Retinal pigment epithelial cell (primary cell): ENCODE results near the gene SMAD1.

Experiments used
- DNase-seq: peaks from one replicate; pipeline ENCODE4 v3.0.0-alpha.2; 2010; ENCODE audit warnings: low read depth
- H3K4me3 ChIP-seq: 2 replicates; pipeline ENCODE4 v1.5.1; 2011; ENCODE audit warnings: mild to moderate bottlenecking, low read length, control low read depth, moderate library complexity
- TF ChIP-seq, protein P1 (sequence below): conservative IDR thresholded peaks from 2 replicates; pipeline ENCODE4 v1.5.1; 2011; ENCODE audit warnings: low read depth, low read length, control low read depth, inconsistent platforms

SMAD1 gene

DNA sequence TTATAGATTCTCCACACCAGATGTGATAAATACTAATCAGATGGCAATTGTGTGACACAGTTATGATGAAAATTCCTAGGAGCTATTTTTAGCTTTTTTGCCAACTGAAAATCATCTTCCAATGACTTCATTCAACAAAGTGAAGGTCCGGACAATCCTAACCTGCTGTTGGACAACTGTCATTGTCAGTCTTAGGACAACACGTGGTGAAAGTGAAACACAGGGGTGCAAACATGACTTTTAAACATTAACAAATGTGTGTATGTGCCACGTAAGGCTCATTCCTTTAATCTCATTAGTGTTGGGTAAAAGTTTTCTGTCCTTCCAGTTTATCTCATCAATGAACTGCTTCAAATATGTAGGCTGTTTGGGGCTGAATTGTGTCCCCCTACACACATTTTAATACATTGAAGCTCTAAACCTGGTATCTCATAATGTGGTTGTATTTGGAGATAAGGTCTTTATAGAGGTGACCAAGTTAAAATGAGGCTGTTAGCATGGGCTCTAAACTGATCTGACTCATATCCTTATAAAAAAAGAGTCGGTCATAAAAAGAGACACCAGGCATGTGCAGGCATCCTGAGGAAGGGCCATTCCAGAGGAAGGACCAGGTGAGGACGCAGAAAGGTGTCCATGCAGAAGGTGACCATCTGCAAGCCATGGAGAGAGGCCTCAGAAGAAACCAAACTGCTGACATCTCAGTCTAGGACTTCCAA is 41.2 kb upstream of the SMAD1 start:
- TF ChIP-seq, protein P1, sequence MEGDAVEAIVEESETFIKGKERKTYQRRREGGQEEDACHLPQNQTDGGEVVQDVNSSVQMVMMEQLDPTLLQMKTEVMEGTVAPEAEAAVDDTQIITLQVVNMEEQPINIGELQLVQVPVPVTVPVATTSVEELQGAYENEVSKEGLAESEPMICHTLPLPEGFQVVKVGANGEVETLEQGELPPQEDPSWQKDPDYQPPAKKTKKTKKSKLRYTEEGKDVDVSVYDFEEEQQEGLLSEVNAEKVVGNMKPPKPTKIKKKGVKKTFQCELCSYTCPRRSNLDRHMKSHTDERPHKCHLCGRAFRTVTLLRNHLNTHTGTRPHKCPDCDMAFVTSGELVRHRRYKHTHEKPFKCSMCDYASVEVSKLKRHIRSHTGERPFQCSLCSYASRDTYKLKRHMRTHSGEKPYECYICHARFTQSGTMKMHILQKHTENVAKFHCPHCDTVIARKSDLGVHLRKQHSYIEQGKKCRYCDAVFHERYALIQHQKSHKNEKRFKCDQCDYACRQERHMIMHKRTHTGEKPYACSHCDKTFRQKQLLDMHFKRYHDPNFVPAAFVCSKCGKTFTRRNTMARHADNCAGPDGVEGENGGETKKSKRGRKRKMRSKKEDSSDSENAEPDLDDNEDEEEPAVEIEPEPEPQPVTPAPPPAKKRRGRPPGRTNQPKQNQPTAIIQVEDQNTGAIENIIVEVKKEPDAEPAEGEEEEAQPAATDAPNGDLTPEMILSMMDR: no peak
- DNase-seq: no peak

DNA sequence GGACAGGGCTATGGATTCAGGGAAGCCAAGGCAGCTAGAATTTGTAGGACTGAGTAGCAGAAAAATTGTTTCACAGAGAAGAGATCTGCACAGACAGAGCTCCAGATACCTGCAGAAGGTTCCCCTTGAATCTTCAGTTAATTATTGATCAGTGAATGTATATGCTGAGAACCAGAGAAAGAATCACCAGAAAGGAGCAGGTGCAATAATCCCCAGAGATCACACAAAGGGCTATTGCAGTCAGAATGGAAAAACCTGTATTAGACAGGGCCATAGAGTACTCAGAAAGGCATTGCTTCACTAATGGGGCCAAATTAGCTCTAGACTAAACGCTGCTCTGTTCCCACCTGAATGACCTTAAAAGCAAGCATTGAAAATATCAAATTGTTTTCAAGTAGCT is 35.5 kb upstream of the SMAD1 start:
- H3K4me3 ChIP-seq: no peak overlapping the region
- DNase-seq: no peak
- TF ChIP-seq, protein P1: no peak

More for the DNA sequence above, 41.2 kb upstream of the SMAD1 start:
- no peak overlapping the region for H3K4me3 ChIP-seq

DNA sequence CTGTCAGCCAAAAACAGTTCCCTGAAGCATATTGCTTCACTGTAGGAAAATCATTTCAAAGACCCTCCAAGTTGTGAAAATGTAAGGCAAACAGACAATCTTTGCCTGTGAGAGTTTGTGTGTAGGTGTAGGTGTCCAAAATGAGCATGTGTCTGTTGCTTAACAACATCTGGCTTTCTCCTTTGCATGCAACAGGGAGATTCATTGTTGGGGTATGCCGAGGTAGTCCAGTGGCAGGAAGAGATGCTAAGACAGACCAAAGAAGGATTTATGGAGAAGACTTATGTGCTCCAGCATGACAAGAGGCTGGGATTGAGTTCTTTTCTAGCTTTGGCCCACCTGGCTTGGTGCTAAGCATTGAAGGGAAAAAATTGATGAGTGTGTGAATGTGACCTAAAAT is 29.8 kb upstream of the SMAD1 start:
- DNase-seq: no peak
- H3K4me3 ChIP-seq: no peak overlapping the region
- TF ChIP-seq, protein P1: no peak

DNA sequence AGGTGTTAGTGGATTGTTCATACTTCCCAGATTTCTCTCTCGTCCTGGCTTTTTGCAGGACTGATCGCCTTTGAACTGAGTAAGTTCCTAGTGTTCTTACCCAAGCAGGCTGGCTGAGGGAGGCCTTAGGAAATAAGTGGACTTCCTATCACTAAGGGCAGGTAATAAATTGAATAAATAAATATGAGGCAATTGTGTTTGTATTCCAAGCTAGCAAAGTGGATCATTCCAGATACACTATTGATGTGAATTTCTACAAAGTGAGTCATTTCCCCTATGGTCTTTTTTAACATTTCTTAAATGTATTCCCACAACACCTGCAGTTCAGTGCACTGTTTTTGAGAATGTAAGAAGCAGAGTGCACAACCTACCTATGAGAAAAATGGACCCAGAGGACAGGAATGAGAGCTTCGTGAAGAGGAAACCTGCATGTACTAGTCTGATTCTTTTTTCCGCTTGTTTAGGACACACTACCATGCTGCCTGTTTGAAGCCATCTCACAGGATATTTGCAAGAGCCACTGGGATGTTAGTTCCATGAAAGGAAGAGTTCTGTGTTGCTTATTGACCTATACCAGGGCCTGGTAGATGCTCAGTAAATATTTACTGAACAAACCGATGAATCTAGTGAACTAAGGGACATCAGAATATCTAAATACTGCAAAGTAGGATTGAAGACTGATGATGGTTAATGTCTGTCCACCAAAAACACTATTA is 29.0 kb upstream of the SMAD1 start:
- TF ChIP-seq, protein P1: no peak
- H3K4me3 ChIP-seq: no peak overlapping the region
- no peak for DNase-seq

DNA sequence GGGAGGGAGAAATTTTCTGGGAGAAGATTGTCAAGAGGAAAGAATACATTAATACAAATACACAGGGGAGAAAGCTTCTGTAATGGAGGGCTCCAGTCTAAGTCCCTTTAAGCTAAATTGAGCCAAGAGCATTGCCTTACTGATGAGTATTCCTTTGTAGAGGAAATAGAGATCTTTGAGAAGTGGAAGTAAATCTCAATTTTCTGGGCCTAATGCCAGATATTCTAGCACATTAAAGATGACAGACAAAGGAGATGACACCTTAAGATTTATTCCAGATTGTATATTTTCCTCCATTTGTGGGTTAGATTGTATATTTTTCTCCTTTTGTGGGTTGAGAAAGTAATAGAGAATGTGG is 28.5 kb upstream of the SMAD1 start:
- no peak for DNase-seq
- no peak overlapping the region for H3K4me3 ChIP-seq
- TF ChIP-seq, protein P1: no peak

DNA sequence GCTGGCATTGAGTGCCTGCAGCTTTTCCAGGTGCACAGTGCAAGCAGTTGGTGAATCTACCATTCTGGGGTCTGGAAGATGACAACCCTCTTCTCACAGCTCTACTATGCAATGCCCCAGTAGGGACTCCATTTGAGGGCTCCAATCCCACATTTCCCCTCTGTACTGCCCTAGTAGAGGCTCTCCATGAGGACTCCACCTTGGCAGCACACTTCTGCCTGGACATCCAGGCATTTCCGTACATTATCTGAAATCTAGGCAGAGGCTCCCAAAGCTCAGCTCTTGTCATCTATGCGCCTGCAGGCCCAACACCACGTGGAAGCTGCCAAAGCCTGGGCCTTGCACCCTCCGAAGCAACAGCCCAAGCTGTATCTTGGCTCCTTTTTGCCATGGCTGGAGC is 8.4 kb upstream of the SMAD1 start:
- TF ChIP-seq, protein P1: no peak
- no peak for DNase-seq
- H3K4me3 ChIP-seq: no peak overlapping the region

DNA sequence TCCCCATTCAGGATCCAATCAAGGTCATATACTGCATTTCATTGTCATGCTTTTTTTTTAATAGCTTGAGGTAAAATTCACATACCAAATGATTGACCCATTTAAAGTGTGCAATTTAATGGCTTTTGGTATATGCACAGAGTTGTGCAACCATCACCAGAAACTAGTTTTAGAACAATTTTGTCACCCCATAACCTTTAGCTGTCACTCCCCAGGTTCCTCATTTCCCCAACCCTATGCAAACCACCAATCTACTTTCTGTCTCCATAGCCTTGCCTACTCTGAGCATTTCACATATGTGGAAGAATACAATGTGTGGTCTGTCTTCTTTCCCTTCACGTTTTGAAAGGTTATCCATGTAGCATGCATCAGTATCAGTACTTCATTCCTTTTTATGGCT is 1.4 kb upstream of the SMAD1 start:
- no peak for DNase-seq
- H3K4me3 ChIP-seq: no peak overlapping the region
- TF ChIP-seq, protein P1: no peak
